H9 (cell line): Measurements from ENCODE around the gene TMPRSS6. TPM values are rescaled to one million over a fixed set of nuclear protein-coding genes. Genes with fewer than 3 reads are reported as not detected.

Experiments used
- DNase-seq: peaks from one replicate; pipeline ENCODE4 v3.0.0-alpha.2; 2017
- H2AFZ ChIP-seq: one replicate; pipeline ENCODE4 v1.6.1; 2013; ENCODE audit warnings: mild to moderate bottlenecking, low read length, control low read depth, moderate library complexity
- H2AK5ac ChIP-seq: 2 replicates; pipeline ENCODE4 v1.6.1; 2013; ENCODE audit warnings: low read length, control low read depth, mixed read lengths; ENCODE audit not compliant: insufficient read length
- H2BK120ac ChIP-seq: one replicate; pipeline ENCODE4 v1.6.1; 2013; ENCODE audit warnings: low read depth, mild to moderate bottlenecking, low read length, control low read depth, inconsistent platforms; ENCODE audit not compliant: poor library complexity, severe bottlenecking
- H2BK12ac ChIP-seq: 2 replicates; pipeline ENCODE4 v1.6.1; 2013; ENCODE audit warnings: low read length, control low read depth, mixed read lengths, low read depth; ENCODE audit not compliant: insufficient read length
- H2BK15ac ChIP-seq: 2 replicates; pipeline ENCODE4 v1.6.1; 2013; ENCODE audit warnings: low read depth, low read length, control low read depth
- H2BK20ac ChIP-seq: one replicate; pipeline ENCODE4 v1.6.1; 2013; ENCODE audit warnings: low read depth, mild to moderate bottlenecking, low read length, control low read depth, inconsistent platforms; ENCODE audit not compliant: poor library complexity, severe bottlenecking
- H2BK5ac ChIP-seq: 2 replicates; pipeline ENCODE4 v1.6.1; 2013; ENCODE audit warnings: low read length, control low read depth, mixed read lengths; ENCODE audit not compliant: insufficient read length
- H3K14ac ChIP-seq: 2 replicates; pipeline ENCODE4 v1.6.1; 2013; ENCODE audit warnings: low read length, control low read depth; ENCODE audit not compliant: insufficient read depth
- H3K18ac ChIP-seq: 2 replicates; pipeline ENCODE4 v1.6.1; 2013; ENCODE audit warnings: low read depth, mild to moderate bottlenecking, mixed read lengths, low read length, control low read depth; ENCODE audit not compliant: insufficient read length
- H3K23ac ChIP-seq: 2 replicates; pipeline ENCODE4 v1.6.1; 2013; ENCODE audit warnings: low read length, control low read depth, mixed read lengths, low read depth; ENCODE audit not compliant: insufficient read length
- H3K23me2 ChIP-seq: 2 replicates; pipeline ENCODE4 v1.6.1; 2013; ENCODE audit warnings: low read depth, mild to moderate bottlenecking, mixed read lengths, low read length, control low read depth; ENCODE audit not compliant: insufficient read length, poor library complexity, severe bottlenecking
- H3K27ac ChIP-seq: 2 replicates; pipeline ENCODE4 v1.5.1; 2013; ENCODE audit warnings: low read length, control low read depth, mixed read lengths, low read depth; ENCODE audit not compliant: insufficient read length
- H3K27me3 ChIP-seq: 2 replicates; pipeline ENCODE4 v1.6.1; 2013; ENCODE audit warnings: low read length, control low read depth, inconsistent platforms; ENCODE audit not compliant: insufficient read depth
- H3K4ac ChIP-seq: 2 replicates; pipeline ENCODE4 v1.6.1; 2013; ENCODE audit warnings: low read depth, mild to moderate bottlenecking, control low read depth, inconsistent platforms, low read length, moderate library complexity
- H3K4me1 ChIP-seq: 2 replicates; pipeline ENCODE4 v1.6.1; 2013; ENCODE audit warnings: low read length, control low read depth, inconsistent platforms; ENCODE audit not compliant: insufficient read depth
- H3K4me2 ChIP-seq: 2 replicates; pipeline ENCODE4 v1.6.1; 2013; ENCODE audit warnings: low read length, control low read depth, mixed read lengths; ENCODE audit not compliant: insufficient read length, insufficient read depth
- H3K56ac ChIP-seq: 2 replicates; pipeline ENCODE4 v1.6.1; 2013; ENCODE audit warnings: low read depth, mild to moderate bottlenecking, mixed read lengths, low read length, control low read depth; ENCODE audit not compliant: insufficient read length
- H3K79me1 ChIP-seq: 2 replicates; pipeline ENCODE4 v1.6.1; 2013; ENCODE audit warnings: low read depth, mild to moderate bottlenecking, moderate library complexity, low read length, control low read depth, inconsistent platforms; ENCODE audit not compliant: insufficient read depth, poor library complexity, severe bottlenecking
- H3K79me2 ChIP-seq: 2 replicates; pipeline ENCODE4 v1.6.1; 2013; ENCODE audit warnings: low read length, control low read depth, inconsistent platforms; ENCODE audit not compliant: insufficient read depth
- H3K9ac ChIP-seq: 2 replicates; pipeline ENCODE4 v1.6.1; 2013; ENCODE audit warnings: low read length, control low read depth, mixed read lengths; ENCODE audit not compliant: insufficient read length; ENCODE audit errors: extremely low read depth
- H3K9me3 ChIP-seq: one replicate; pipeline ENCODE4 v1.6.1; 2013; ENCODE audit warnings: low read depth, low read length, inconsistent platforms; ENCODE audit not compliant: control insufficient read depth
- H3T11ph ChIP-seq: one replicate; pipeline ENCODE4 v1.6.1; 2013; ENCODE audit warnings: mild to moderate bottlenecking, low read length, control low read depth, inconsistent platforms
- H4K20me1 ChIP-seq: one replicate; pipeline ENCODE4 v1.6.1; 2013; ENCODE audit not compliant: control insufficient read depth, insufficient read length, insufficient read depth
- H4K5ac ChIP-seq: 2 replicates; pipeline ENCODE4 v1.6.1; 2013; ENCODE audit warnings: low read depth, mild to moderate bottlenecking, mixed read lengths, low read length, control low read depth; ENCODE audit not compliant: insufficient read length
- H4K8ac ChIP-seq: replicated peaks from 2 replicates; pipeline ENCODE4 v1.6.1; 2013; ENCODE audit warnings: low read length, control low read depth, mixed read lengths, low read depth; ENCODE audit not compliant: insufficient read length
- H4K91ac ChIP-seq: 2 replicates; pipeline ENCODE4 v1.6.1; 2013; ENCODE audit warnings: low read depth, mild to moderate bottlenecking, moderate library complexity, mixed read lengths, low read length, control low read depth; ENCODE audit not compliant: insufficient read length
- H3K27ac Mint-ChIP-seq, 3 experiments: 2 replicates in 2 of 3; 3 replicates in 1 of 3; pipeline ENCODE4 v1.8.0; 2020 to 2021; ENCODE audit warnings: mixed read lengths in 3 of 3, mild to moderate bottlenecking in 1 of 3, moderate library complexity in 1 of 3
- H3K27me3 Mint-ChIP-seq: 2 replicates; pipeline ENCODE4 v1.8.0; 2021; ENCODE audit warnings: low read depth, mild to moderate bottlenecking, moderate library complexity, mixed read lengths
- H3K36me3 Mint-ChIP-seq, 3 experiments: 2 replicates in 2 of 3; 3 replicates in 1 of 3; pipeline ENCODE4 v1.8.0; 2020 to 2021; ENCODE audit warnings: low read depth in 3 of 3, mixed read lengths in 3 of 3; ENCODE audit not compliant: insufficient read depth in 1 of 3
- H3K4me1 Mint-ChIP-seq, 2 experiments: 2 replicates each; pipeline ENCODE4 v1.8.0; 2020; ENCODE audit warnings: mixed read lengths in 2 of 2
- H3K4me3 Mint-ChIP-seq, 2 experiments: 2 replicates in 1 of 2; 3 replicates in 1 of 2; pipeline ENCODE4 v1.8.0; 2020 to 2021; ENCODE audit warnings: mild to moderate bottlenecking in 2 of 2, mixed read lengths in 2 of 2, moderate library complexity in 1 of 2
- H3K9me3 Mint-ChIP-seq, 2 experiments: 2 replicates in 1 of 2; 3 replicates in 1 of 2; pipeline ENCODE4 v1.8.0; 2020; ENCODE audit warnings: mild to moderate bottlenecking in 2 of 2, mixed read lengths in 2 of 2, moderate library complexity in 1 of 2
- WGBS: extraction: QIAGEN DNeasy Blood & Tissue Kit; methylation state at CpG from one replicate; pipeline ENCODE4 v1.1.7; 2013; ENCODE audit warnings: missing lambda C conversion rate, low lambda C conversion rate, mixed read lengths; ENCODE audit not compliant: insufficient read length; ENCODE audit errors: extremely low coverage; 5-methylcytosine and 5-hydroxymethylcytosine counted together
- total RNA-seq: library from RNA; stranded (reverse); gene quantifications from 2 replicates; pipeline ENCODE4 v1.2.1, GENCODE V29; 2021
- TF ChIP-seq, protein P1 (sequence below): fragments of 200-600 bp; sonication (generic); conservative IDR thresholded peaks from 3 replicates; pipeline ENCODE4 v1.8.0; 2021; ENCODE audit warnings: antibody characterized with exemption, mild to moderate bottlenecking

TMPRSS6 gene
- total RNA-seq, 1 experiment from 2014 or later = not detected

DNA sequence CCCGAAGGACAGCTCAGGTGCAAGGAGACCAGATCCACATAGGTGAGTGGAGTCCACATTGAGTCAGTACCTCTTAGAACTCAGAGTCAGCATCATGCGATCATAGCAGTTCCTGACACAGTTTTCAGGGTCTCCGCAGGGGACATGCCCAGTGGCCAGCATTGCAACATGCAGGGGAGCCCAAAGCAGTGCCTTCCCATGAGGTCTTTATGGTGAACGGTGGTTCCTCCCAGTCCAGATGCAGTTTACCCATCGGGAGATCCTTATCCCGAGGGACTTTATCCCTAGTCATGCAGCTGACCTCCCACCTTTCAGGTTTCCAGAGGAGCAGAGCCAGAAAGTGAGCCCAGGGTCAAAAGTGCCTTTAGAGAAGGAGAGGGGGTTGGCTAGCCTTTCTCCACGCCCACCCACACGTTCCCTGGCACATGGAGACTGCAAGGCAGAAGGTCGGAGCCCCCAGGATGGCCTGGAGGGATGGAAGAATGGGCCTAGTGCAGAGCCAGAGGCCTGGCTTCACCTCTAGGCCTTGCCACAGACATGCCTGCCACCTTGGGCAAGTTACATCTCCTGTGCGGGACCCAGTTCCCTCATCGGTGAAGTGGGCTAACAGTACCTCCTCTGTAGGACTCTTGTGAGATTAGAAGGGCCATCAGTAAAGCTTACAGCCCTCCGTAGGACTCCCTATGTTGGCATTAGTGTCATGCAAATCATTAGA, 51.6 kb downstream of the TMPRSS6 start:
- Histone ChIP-seq H2AK5ac (no peak overlapping the region), H3K9ac (no peak overlapping the region), H3K27me3 (no peaks in the 10 kb centered on the region), H4K8ac (no peak overlapping the region), H2BK15ac (no peak overlapping the region), H4K5ac (no peak overlapping the region), H3T11ph (no peak overlapping the region), H3K27ac (no peak overlapping the region), H3K14ac (no peak overlapping the region), H3K79me1 (no peaks in the 10 kb centered on the region), H3K4me2 (no peak overlapping the region), H2BK20ac (no peak overlapping the region), H4K20me1 (no peaks in the 10 kb centered on the region), H3K23me2 (no peaks in the 10 kb centered on the region), H2BK12ac (no peak overlapping the region), H3K56ac (no peak overlapping the region), H3K18ac (no peak overlapping the region), H2BK120ac (no peak overlapping the region), H2BK5ac (no peak overlapping the region), H2AFZ (no peak overlapping the region), H3K4me1 (no peaks in the 10 kb centered on the region; the same call in 1 of the 2 replicates), H3K23ac (no peak overlapping the region), H4K91ac (no peak overlapping the region), H3K9me3 (no peaks in the 10 kb centered on the region), H3K4ac (no peak overlapping the region), H3K79me2 (no peaks in the 10 kb centered on the region)
- TF ChIP-seq, protein P1, sequence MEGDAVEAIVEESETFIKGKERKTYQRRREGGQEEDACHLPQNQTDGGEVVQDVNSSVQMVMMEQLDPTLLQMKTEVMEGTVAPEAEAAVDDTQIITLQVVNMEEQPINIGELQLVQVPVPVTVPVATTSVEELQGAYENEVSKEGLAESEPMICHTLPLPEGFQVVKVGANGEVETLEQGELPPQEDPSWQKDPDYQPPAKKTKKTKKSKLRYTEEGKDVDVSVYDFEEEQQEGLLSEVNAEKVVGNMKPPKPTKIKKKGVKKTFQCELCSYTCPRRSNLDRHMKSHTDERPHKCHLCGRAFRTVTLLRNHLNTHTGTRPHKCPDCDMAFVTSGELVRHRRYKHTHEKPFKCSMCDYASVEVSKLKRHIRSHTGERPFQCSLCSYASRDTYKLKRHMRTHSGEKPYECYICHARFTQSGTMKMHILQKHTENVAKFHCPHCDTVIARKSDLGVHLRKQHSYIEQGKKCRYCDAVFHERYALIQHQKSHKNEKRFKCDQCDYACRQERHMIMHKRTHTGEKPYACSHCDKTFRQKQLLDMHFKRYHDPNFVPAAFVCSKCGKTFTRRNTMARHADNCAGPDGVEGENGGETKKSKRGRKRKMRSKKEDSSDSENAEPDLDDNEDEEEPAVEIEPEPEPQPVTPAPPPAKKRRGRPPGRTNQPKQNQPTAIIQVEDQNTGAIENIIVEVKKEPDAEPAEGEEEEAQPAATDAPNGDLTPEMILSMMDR = no peak
- no peak for DNase-seq
- H3K9me3 Mint-ChIP-seq = no peaks in the 10 kb centered on the region
- no peak overlapping the region for H3K27ac Mint-ChIP-seq
- peaks cover 3 to 19% of the 10 kb centered on the region in 2 experiments for H3K4me1 Mint-ChIP-seq
- no peak overlapping the region for H3K4me3 Mint-ChIP-seq
- peaks cover 7 to 39% (median 22%) of the 10 kb centered on the region in 3 experiments; a peak in 6 of 7 replicates for H3K36me3 Mint-ChIP-seq
- no peaks in the 10 kb centered on the region; the same call in 1 of the 2 replicates for H3K27me3 Mint-ChIP-seq
- WGBS = no CpG with 5 or more reads among the region's 12 CpGs
